ENCODE data around the gene PFN3. TPM values are rescaled to one million over a fixed set of nuclear protein-coding genes. Genes with fewer than 3 reads are reported as not detected.

The PFN3 gene
- total RNA-seq, 2 donors from 2014 or later = not detected

GRCh38 chr5:177390363-177391300, 9.8 kb downstream of the PFN3 start:
- DNase-seq = peak; percentile 67 to 85 (median 78)
- H3K4me1 Mint-ChIP-seq = peaks cover 33% of the 10 kb centered on the region

GRCh38 chr5:177389241-177390169, 11.0 kb downstream of the PFN3 start:
- H3K36me3 Mint-ChIP-seq (ENCODE audit: low read depth) = no peaks in the 10 kb centered on the region

More at GRCh38 chr5:177390363-177391300, 9.8 kb downstream of the PFN3 start:
- Mint-ChIP-seq H3K27me3 (no peaks in the 10 kb centered on the region), H3K4me3 (peak overlapping the region; percentile 92), H3K27ac (peak overlapping the region; percentile 97), H3K36me3 (ENCODE audit: low read depth) (no peaks in the 10 kb centered on the region)
- ATAC-seq = peak; percentile 59
- no peaks in the 10 kb centered on the region for H3K9me3 ChIP-seq (ENCODE audit: control insufficient read depth, low read length, poor library complexity, severe bottlenecking)

GRCh38 chr5:177388521-177389052, 11.9 kb downstream of the PFN3 start:
- H3K4me3 Mint-ChIP-seq = peak overlapping the region; percentile 92
- H3K9me3 ChIP-seq (ENCODE audit: control insufficient read depth, low read length, poor library complexity, severe bottlenecking) = no peaks in the 10 kb centered on the region
- ATAC-seq = no peak
- no peaks in the 10 kb centered on the region for H3K27me3 Mint-ChIP-seq
- H3K27ac Mint-ChIP-seq = peak overlapping the region; percentile 97
- no peak for DNase-seq
- H3K4me1 Mint-ChIP-seq = peaks cover 39% of the 10 kb centered on the region
- no peaks in the 10 kb centered on the region for H3K36me3 Mint-ChIP-seq (ENCODE audit: low read depth)

More at GRCh38 chr5:177389241-177390169, 11.0 kb downstream of the PFN3 start:
- H3K9me3 ChIP-seq (ENCODE audit: control insufficient read depth, low read length, poor library complexity, severe bottlenecking) = no peaks in the 10 kb centered on the region
- Mint-ChIP-seq H3K4me1 (peaks cover 39% of the 10 kb centered on the region), H3K27me3 (no peaks in the 10 kb centered on the region), H3K4me3 (peak overlapping the region; percentile 92), H3K27ac (peak overlapping the region; percentile 97)
- ATAC-seq (peak; percentile 86), DNase-seq (peak; percentile 31 to 60 (median 46))

DNA sequence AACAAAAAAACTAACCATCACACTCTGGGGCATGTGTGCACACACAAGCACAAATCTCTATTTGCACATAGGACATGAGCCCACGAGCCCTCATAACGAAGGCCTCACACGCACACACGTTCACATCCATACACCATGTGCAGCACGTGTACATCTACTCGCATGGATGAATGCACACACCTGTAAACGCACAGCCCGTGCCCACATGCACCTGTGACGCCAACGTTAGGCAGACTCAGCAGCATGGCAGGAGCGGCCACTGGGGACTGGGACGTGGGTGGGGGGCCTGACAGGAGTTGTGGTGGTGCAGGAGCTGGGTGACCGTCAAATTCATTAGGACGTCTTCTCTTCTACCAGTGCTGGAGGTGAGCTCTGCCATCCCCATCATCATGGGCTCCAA, 13.1 kb downstream of the PFN3 start:
- Mint-ChIP-seq H3K4me3 (no peak overlapping the region), H3K27me3 (no peaks in the 10 kb centered on the region), H3K36me3 (ENCODE audit: low read depth) (no peaks in the 10 kb centered on the region), H3K27ac (peak overlapping the region; percentile 97), H3K4me1 (peaks cover 45% of the 10 kb centered on the region)
- ATAC-seq (no peak), DNase-seq (no peak)
- no peaks in the 10 kb centered on the region for H3K9me3 ChIP-seq (ENCODE audit: control insufficient read depth, low read length, poor library complexity, severe bottlenecking)

DNA sequence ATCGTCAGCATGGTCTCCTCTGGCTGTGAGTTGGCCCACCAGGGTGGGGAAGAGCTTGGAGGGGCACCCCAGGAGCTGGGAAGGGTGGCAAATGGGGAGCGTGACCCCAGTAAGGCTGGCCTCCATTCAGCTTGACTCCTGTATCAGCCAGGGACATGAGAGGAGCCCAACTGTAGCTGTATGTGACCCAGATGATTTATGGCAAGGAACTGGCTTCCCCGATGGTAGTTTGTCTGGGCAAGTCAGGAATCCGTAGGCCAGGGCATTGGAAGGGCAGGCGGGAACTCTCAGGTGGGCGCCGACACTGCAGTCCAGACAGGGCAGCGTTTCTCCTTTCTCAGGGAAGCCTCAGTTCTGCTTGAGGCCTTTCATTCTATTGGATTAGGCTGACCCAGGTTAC, 13.9 kb downstream of the PFN3 start:
- H3K27ac Mint-ChIP-seq = peak overlapping the region; percentile 97
- H3K4me1 Mint-ChIP-seq = peaks cover 47% of the 10 kb centered on the region
- no peak for DNase-seq
- H3K9me3 ChIP-seq (ENCODE audit: control insufficient read depth, low read length, poor library complexity, severe bottlenecking) = no peaks in the 10 kb centered on the region
- H3K27me3 Mint-ChIP-seq = no peaks in the 10 kb centered on the region
- no peaks in the 10 kb centered on the region for H3K36me3 Mint-ChIP-seq (ENCODE audit: low read depth)
- H3K4me3 Mint-ChIP-seq = no peak overlapping the region
- no peak for ATAC-seq

DNA sequence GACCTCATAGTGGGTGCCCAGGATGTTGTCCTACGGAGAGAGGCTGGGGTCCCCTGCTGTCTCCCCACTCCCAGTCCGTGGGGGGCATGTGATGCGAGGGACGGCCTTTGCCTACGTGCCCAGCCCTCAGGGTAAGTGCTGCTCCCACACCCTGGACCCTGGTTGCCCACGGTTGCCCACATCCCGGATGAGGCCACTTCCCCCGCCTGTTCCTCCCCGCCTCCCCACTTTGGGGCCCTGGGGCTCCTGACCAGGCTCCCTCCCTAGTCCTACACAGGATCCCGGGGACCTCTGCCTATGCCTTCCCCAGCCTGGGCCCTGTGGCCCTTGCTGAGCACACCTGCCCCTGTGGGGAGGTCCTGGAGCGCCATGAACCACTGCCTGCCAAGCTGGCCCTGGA, 14.7 kb downstream of the PFN3 start:
- no peaks in the 10 kb centered on the region for H3K27me3 Mint-ChIP-seq
- DNase-seq (no peak), ATAC-seq (no peak)
- H3K4me3 Mint-ChIP-seq = peak overlapping the region; percentile 74
- H3K9me3 ChIP-seq (ENCODE audit: control insufficient read depth, low read length, poor library complexity, severe bottlenecking) = no peaks in the 10 kb centered on the region
- no peaks in the 10 kb centered on the region for H3K36me3 Mint-ChIP-seq (ENCODE audit: low read depth)
- H3K27ac Mint-ChIP-seq = peak overlapping the region; percentile 80
- H3K4me1 Mint-ChIP-seq = peaks cover 44% of the 10 kb centered on the region

DNA sequence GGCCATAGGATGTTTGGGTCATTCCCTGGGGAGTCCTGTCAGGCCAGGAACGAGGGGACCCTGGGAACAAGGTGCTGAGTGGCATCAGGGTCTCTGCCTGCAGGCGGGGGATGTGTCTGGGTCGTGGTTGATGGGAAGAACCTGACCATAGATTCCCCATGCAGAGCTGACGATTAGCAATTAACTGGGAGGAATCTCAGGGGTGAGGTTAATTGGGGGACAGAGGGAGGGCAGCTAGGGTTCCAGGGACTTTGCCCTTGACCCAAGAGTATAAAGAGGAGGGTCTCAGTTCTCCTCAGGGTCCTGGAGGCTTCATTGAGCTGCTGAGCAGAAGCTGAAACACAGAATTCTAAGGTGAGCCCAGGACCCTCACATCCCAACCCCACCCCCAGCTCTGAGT, 16.3 kb downstream of the PFN3 start, which contains the start of gene SLC34A1:
SLC34A1 (plus strand) TSS at position 301 of the 400 bp plus-strand sequence. CDS start 1,308 bp downstream, outside the sequence.
- Mint-ChIP-seq H3K4me3 (peak within 1 kb of the TSS; percentile 74), H3K4me1 (peaks cover 39% of the 10 kb centered on the region), H3K27me3 (no peaks in the 10 kb centered on the region), H3K36me3 (ENCODE audit: low read depth) (no peaks in the 10 kb centered on the region), H3K27ac (peak within 1 kb of the TSS; percentile 80)
- no peak for ATAC-seq
- H3K9me3 ChIP-seq (ENCODE audit: control insufficient read depth, low read length, poor library complexity, severe bottlenecking) = no peaks in the 10 kb centered on the region
- no peak for DNase-seq

- DNase-seq (no peak), ATAC-seq (no peak)
- Mint-ChIP-seq H3K27me3 (no peaks in the 10 kb centered on the region), H3K27ac (no peak overlapping the region), H3K36me3 (ENCODE audit: low read depth) (no peaks in the 10 kb centered on the region), H3K4me3 (no peak overlapping the region), H3K4me1 (peaks cover 30% of the 10 kb centered on the region)
- no peaks in the 10 kb centered on the region for H3K9me3 ChIP-seq (ENCODE audit: control insufficient read depth, low read length, poor library complexity, severe bottlenecking)
Measured at GRCh38 chr5:177383181-177383580, 17.3 kb downstream of the PFN3 start.

- Mint-ChIP-seq H3K4me3 (no peak overlapping the region), H3K27me3 (no peaks in the 10 kb centered on the region)
- no peak for ATAC-seq
Measured at GRCh38 chr5:177382423-177383029, 17.9 kb downstream of the PFN3 start.

GRCh38 chr5:177380805-177381126, 19.7 kb downstream of the PFN3 start:
- H3K36me3 Mint-ChIP-seq (ENCODE audit: low read depth) = no peaks in the 10 kb centered on the region
- H3K9me3 ChIP-seq (ENCODE audit: control insufficient read depth, low read length, poor library complexity, severe bottlenecking) = no peaks in the 10 kb centered on the region
- ATAC-seq (no peak), DNase-seq (no peak)
- no peaks in the 10 kb centered on the region for H3K27me3 Mint-ChIP-seq
- H3K4me1 Mint-ChIP-seq = peaks cover 29% of the 10 kb centered on the region
- H3K4me3 Mint-ChIP-seq = no peak overlapping the region
- peak overlapping the region; percentile 77 for H3K27ac Mint-ChIP-seq

More at GRCh38 chr5:177382423-177383029, 17.9 kb downstream of the PFN3 start:
- Mint-ChIP-seq H3K4me1 (peaks cover 29% of the 10 kb centered on the region), H3K27ac (no peak overlapping the region), H3K36me3 (ENCODE audit: low read depth) (no peaks in the 10 kb centered on the region)
- DNase-seq = no peak
- H3K9me3 ChIP-seq (ENCODE audit: control insufficient read depth, low read length, poor library complexity, severe bottlenecking) = no peaks in the 10 kb centered on the region

DNA sequence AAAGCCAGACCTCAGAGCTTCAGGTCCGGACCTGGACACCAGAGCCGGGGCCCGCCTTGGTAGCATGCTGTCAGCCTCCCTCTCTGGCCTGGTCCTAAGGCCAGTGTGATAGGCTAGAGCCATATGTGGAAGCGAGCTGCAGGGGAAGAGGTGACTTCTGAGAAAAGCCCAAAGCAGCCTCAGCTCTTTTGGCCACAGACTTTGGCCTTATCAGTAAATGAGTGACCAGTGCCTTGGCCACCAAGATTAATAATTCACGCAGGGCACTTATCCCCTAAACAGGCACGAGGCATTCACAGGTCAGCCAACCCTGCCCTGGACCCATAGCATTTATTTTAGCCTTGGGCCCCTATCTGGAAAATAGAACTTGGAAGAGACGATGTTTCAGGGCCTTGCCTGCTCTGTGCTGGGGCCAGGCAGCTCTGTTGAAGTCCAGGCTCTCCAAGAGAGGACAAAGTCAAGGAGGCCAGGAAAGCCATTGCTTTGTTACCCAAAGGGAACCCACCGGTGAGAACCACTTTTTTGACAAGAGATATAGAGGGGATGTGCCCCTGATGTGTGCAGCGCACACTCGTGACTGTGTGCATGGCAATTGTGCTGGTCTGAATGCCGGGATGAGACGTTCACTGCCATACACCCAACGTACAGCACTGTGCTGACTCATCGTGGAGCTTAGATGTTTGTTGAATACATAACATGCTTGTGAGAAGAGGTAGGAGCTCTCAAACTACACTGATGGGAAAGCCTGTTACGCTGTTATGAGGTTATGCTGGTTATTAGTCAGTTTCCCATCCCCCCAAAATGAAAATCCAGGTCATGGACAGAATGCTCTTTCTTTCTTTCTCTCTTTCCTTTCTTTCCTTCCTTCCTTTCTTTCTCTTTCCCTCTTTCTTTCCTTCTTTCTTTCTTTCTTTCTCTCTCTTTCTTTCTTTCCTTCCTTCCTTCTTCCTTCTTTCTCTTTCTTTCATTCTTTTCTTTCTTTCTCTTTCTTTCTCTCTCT, 21.3 kb downstream of the PFN3 start:
- H3K27ac Mint-ChIP-seq = peak overlapping the region; percentile 77
- ATAC-seq (peak; percentile 90), DNase-seq (no peak)
- no peaks in the 10 kb centered on the region for H3K27me3 Mint-ChIP-seq
- H3K9me3 ChIP-seq (ENCODE audit: control insufficient read depth, low read length, poor library complexity, severe bottlenecking) = no peaks in the 10 kb centered on the region
- H3K4me3 Mint-ChIP-seq = peak overlapping the region; percentile 64
- H3K4me1 Mint-ChIP-seq = peaks cover 34% of the 10 kb centered on the region
- no peaks in the 10 kb centered on the region for H3K36me3 Mint-ChIP-seq (ENCODE audit: low read depth)
